K562 (cell line): ENCODE measurements around the gene OBSL1. TPM values are rescaled to one million over a fixed set of nuclear protein-coding genes. Genes with fewer than 3 reads are reported as not detected.

Source experiments
- ATAC-seq: fragments of 200-7000 bp; cut with Tn5 transposase; 3 replicates; pipeline ENCODE4 v1.9.1; 2020; ENCODE audit warnings: moderate library complexity
- BruUV-seq: library from RNA; stranded (reverse); fragments of 400-500 nt; replicated peaks from 2 replicates; lab custom pipeline; 2021; lab: Mats Ljungman, UMichigan
- CTCF ChIA-PET: fragments of 300-600 bp; formaldehyde crosslinking; extraction: SDS; loops from one replicate; lab custom pipeline; 2021; ENCODE audit warnings: low intra/inter-chr PET ratio; lab: Yijun Ruan, JAX
- POLR2A ChIA-PET: fragments of 300-600, 350-650 bp; sonication (Branson Sonifier 250); formaldehyde crosslinking; extraction: SDS; loops from one replicate; lab custom pipeline; 2021; ENCODE audit warnings: antibody characterized with exemption, inconsistent platforms; lab: Yijun Ruan, JAX
- DNase-seq, 4 experiments: peaks; one replicate each; pipeline versions ENCODE4 v3.0.0 to v3.0.0-alpha.2; 2011 to 2018; ENCODE audit warnings: low spot score in 3 of 4, mixed read lengths in 3 of 4; ENCODE audit errors: extremely low read depth in 1 of 4
- FAIRE-seq: peaks from 2 replicates; lab custom pipeline; 2011; peaks lifted over from hg19 to GRCh38; lab: Jason Lieb, UNC
- H2AFZ ChIP-seq: 2 replicates; pipeline ENCODE4 v1.6.0; 2011; ENCODE audit warnings: low read depth, low read length, control low read depth, inconsistent platforms
- H3K27ac ChIP-seq: fragments of 200-600 bp; 3 replicates; pipeline ENCODE4 v1.8.0; 2011; ENCODE audit warnings: low read depth, mild to moderate bottlenecking, control low read depth, inconsistent platforms, low read length, moderate library complexity, mixed read lengths; ENCODE audit errors: extremely low read depth
- H3K27me3 ChIP-seq, 2 experiments: fragments of 300-600 bp in 1 of 2; 2 replicates in 1 of 2; 3 replicates in 1 of 2; pipeline versions ENCODE4 v1.6.0 to v1.8.0; 2011; ENCODE audit warnings: inconsistent platforms in 2 of 2, low read length in 2 of 2, mild to moderate bottlenecking in 1 of 2, mixed read lengths in 1 of 2, moderate library complexity in 1 of 2; ENCODE audit not compliant: control insufficient read depth in 2 of 2, insufficient read depth in 2 of 2
- H3K36me3 ChIP-seq: fragments of 300-600 bp; 3 replicates; pipeline ENCODE4 v1.8.0; 2011; ENCODE audit warnings: mild to moderate bottlenecking, low read length, inconsistent platforms; ENCODE audit not compliant: control insufficient read depth, insufficient read depth
- H3K4me1 ChIP-seq, 2 experiments: fragments of 200-600 bp in 1 of 2; replicated peaks in 1 of 2; 2 replicates in 1 of 2; 3 replicates in 1 of 2; pipeline versions ENCODE4 v1.5.1 to v1.8.0; 2011; ENCODE audit warnings: inconsistent platforms in 2 of 2, low read length in 2 of 2, mild to moderate bottlenecking in 1 of 2, mixed read lengths in 1 of 2, moderate library complexity in 1 of 2; ENCODE audit not compliant: control insufficient read depth in 2 of 2, insufficient read depth in 2 of 2
- H3K4me2 ChIP-seq: 2 replicates; pipeline ENCODE4 v1.6.1; 2011; ENCODE audit warnings: low read length, control low read depth, inconsistent platforms, mixed read lengths; ENCODE audit not compliant: insufficient read depth
- H3K4me3 ChIP-seq: fragments of 200-600 bp; sonication (generic), shearing (Covaris generic); 2 replicates; pipeline ENCODE4 v1.5.1; 2016; ENCODE audit warnings: control low read depth, inconsistent platforms
- H3K79me2 ChIP-seq: fragments of 200-600 bp; 3 replicates; pipeline ENCODE4 v1.8.0; 2011; ENCODE audit warnings: low read length, inconsistent platforms; ENCODE audit not compliant: control insufficient read depth, insufficient read depth
- H3K9ac ChIP-seq, 2 experiments: 2 replicates each; pipeline versions ENCODE4 v1.6.0 to v1.6.1; 2011; ENCODE audit warnings: low read depth in 2 of 2, low read length in 2 of 2, control low read depth in 1 of 2, inconsistent platforms in 1 of 2, mild to moderate bottlenecking in 1 of 2, mixed read lengths in 1 of 2; ENCODE audit not compliant: insufficient read depth in 1 of 2
- H3K9me1 ChIP-seq: one replicate; pipeline ENCODE4 v1.6.0; 2011; ENCODE audit warnings: inconsistent platforms, mild to moderate bottlenecking, low read length, moderate library complexity; ENCODE audit not compliant: control insufficient read depth, insufficient read depth
- H3K9me3 ChIP-seq: replicated peaks from 2 replicates; pipeline ENCODE4 v1.5.1; 2011; ENCODE audit warnings: low read depth, low read length, inconsistent platforms; ENCODE audit not compliant: control insufficient read depth, insufficient read depth
- H4K20me1 ChIP-seq: replicated peaks from 2 replicates; pipeline ENCODE4 v1.6.1; 2011; ENCODE audit warnings: low read length, inconsistent platforms, mixed read lengths; ENCODE audit not compliant: control insufficient read depth, insufficient read depth
- CAMTA2 ChIP-seq: fragments of 250-450 bp; sonication (Bioruptor Pico); conservative IDR thresholded peaks from 2 replicates; pipeline ENCODE4 v1.5.1; 2022
- DMBX1 ChIP-seq: fragments of 250-450 bp; sonication (Bioruptor Pico); IDR thresholded peaks from 2 replicates; pipeline ENCODE4 v1.8.0; 2022; ENCODE audit warnings: inconsistent platforms, mild to moderate bottlenecking, moderate library complexity, borderline replicate concordance
- ERF ChIP-seq: fragments of 450-650 bp; formaldehyde crosslinking; IDR thresholded peaks from 2 replicates; pipeline ENCODE4 v1.4.0; 2020; ENCODE audit warnings: mild to moderate bottlenecking, mixed read lengths
- GTF2E2 ChIP-seq: fragments of 200-800 bp; sonication (Bioruptor generic); IDR thresholded peaks from 2 replicates; pipeline ENCODE4 v1.6.1; 2016; ENCODE audit warnings: missing genetic modification characterization, missing compliant biosample characterization
- JUND ChIP-seq, 2 experiments: IDR thresholded peaks; 2 replicates in 1 of 2; 3 replicates in 1 of 2; pipeline ENCODE4 v1.6.1; 2011; ENCODE audit warnings: borderline replicate concordance in 2 of 2, low read depth in 2 of 2, low read length in 2 of 2, improper control_type of control experiment in 1 of 2, missing biosample characterization in 1 of 2, missing genetic modification characterization in 1 of 2, missing genetic modification reagents in 1 of 2
- NFRKB ChIP-seq: fragments of 450-650 bp; IDR thresholded peaks from 2 replicates; pipeline ENCODE4 v1.6.1; 2016; ENCODE audit warnings: low read depth
- SPI1 ChIP-seq: IDR thresholded peaks from 2 replicates; pipeline ENCODE4 v1.6.1; 2011; ENCODE audit warnings: low read depth, low read length, control low read depth, borderline replicate concordance
- ZFX ChIP-seq: sonication (generic); formaldehyde crosslinking; IDR thresholded peaks from 2 replicates; pipeline ENCODE4 v1.8.0; 2022; ENCODE audit warnings: mild to moderate bottlenecking, missing genetic modification reagents, moderate library complexity
- ZNF239 ChIP-seq: fragments of 250-450 bp; sonication (Bioruptor Pico); IDR thresholded peaks from 2 replicates; pipeline ENCODE4 v1.4.0; 2020; ENCODE audit warnings: mild to moderate bottlenecking
- ZNF589 ChIP-seq: fragments of 200-800 bp; sonication (Bioruptor generic); IDR thresholded peaks from 2 replicates; pipeline ENCODE4 v1.6.1; 2016; ENCODE audit warnings: low read depth, missing genetic modification characterization, missing compliant biosample characterization
- WGBS: fragments of 100-300 bp; shearing (Covaris generic); methylation state at CpG from one replicate; pipeline ENCODE4 v1.1.6; 2016; ENCODE audit warnings: low coverage, mixed read lengths; ENCODE audit not compliant: insufficient coverage; ENCODE audit errors: missing lambda C conversion rate; 5-methylcytosine and 5-hydroxymethylcytosine counted together
- in situ Hi-C: fragments of 300-500 bp; cut with MboI; formaldehyde crosslinking; loops from 4 replicates; pipeline ENCODE4 v1.15.0; 2018; ENCODE audit warnings: inconsistent platforms, mixed read lengths
- intact Hi-C: fragments of 100-400 bp; cut with micrococcal nuclease; formaldehyde crosslinking; loops from 2 replicates; pipeline ENCODE4 v1.14.2; 2022
- polyA plus RNA-seq, 8 experiments: library from polyadenylated mRNA; depleted of rRNA in 4 of 8; stranded (reverse) in 5 of 8; unstranded in 3 of 8; fragments of >200 nt; fragmentation: Nextera tagmentation in 2 of 8; fragmentation: Illumina TruSeq in 1 of 8; extraction: Ambion mirVana in 2 of 8; extraction: Trizol in 1 of 8; gene quantifications; 2 replicates each; pipeline versions ENCODE4 v1.2.1 to v1.2.3, GENCODE V29; 2011 to 2014; ENCODE audit warnings: inconsistent platforms in 1 of 8, missing spikeins in 1 of 8
- total RNA-seq, 7 experiments: library from RNA; depleted of rRNA in 6 of 7; stranded (reverse); fragments of >200 nt in 6 of 7; fragmentation: Illumina TruSeq in 2 of 7; extraction: Trizol in 2 of 7; gene quantifications; 2 replicates each; pipeline versions ENCODE4 v1.2.1 to v1.2.3, GENCODE V29; 2011 to 2021; ENCODE audit warnings: low replicate concordance in 1 of 7
- TF ChIP-seq, protein P1 (sequence below), 3 experiments: IDR thresholded peaks in 2 of 3; conservative IDR thresholded peaks in 1 of 3; 2 replicates each; pipeline ENCODE4 v1.5.1; 2011 to 2012; ENCODE audit warnings: low read length in 3 of 3, mild to moderate bottlenecking in 3 of 3, control low read depth in 2 of 3, improper control_type of control experiment in 1 of 3, inconsistent platforms in 1 of 3, low read depth in 1 of 3, mixed read lengths in 1 of 3, moderate library complexity in 1 of 3; ENCODE audit not compliant: insufficient read depth in 2 of 3
- TF ChIP-seq, protein P2 (sequence below): fragments of 450-650 bp; IDR thresholded peaks from 2 replicates; pipeline ENCODE4 v1.6.1; 2017; ENCODE audit warnings: antibody characterized with exemption, mild to moderate bottlenecking

Gene OBSL1
- total and polyA plus RNA-seq, 9 of the 15 experiments (the other 6 are each of a cell fraction or from before 2014, with no cell fraction given): 1.2 to 26.6 (median 8.6) TPM

DNA sequence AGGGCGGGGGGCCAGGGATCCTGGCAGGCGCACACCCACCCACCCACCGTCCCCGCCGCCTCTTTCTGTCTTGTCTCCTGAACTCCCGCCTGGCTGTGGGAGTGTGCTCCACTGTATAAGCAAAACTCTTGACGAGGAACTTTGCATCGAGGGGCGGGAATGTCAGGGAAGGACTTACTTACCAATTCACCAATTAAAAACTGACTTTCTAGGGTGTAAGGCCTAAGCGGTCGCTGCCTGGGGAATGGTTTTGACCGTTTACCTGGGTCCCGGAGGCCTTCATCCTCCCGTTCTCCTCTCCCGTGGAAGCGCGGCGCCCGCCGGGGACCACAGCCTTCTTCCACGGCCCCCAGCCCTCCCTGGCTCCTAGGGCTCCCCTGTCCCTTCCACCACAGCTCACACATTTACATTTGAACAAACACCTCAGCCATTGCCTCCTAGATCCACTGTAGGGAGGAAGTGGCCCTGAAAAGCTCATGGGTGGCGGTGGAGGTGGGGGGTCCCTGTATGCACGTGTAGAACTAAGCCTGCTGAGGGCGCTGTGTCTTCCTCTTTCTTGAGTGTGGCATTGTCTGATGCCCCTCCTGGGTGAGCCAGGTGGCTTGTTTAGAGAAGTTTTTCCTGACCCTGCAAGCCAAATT, 48.2 kb downstream of the OBSL1 start:
- Histone ChIP-seq H3K9me1 (peaks cover under 1% of the 10 kb centered on the region), H3K4me1 (peaks cover 81 to 93% of the 10 kb centered on the region in 2 experiments), H3K36me3 (peaks cover 37% of the 10 kb centered on the region; the same call in 2 of the 3 replicates), H3K9ac (peak overlapping the region; percentile 70 to 86), H3K27ac (peak overlapping the region; percentile 89), H2AFZ (peak overlapping the region; percentile 64), H4K20me1 (no peaks in the 10 kb centered on the region), H3K27me3 (no peaks in the 10 kb centered on the region), H3K4me3 (peak overlapping the region; percentile 22; the same call in 1 of the 2 replicates), H3K79me2 (peaks cover 80% of the 10 kb centered on the region), H3K4me2 (peak overlapping the region; percentile 69), H3K9me3 (no peaks in the 10 kb centered on the region)
- intact Hi-C loops: no loop called here
- ChIA-PET POLR2A (interaction anchor here (0.5 to 0.9 kb wide), 3 partner anchors 9 to 118 kb away, joined by 3 to 4 read pairs (median 3); no protein-coding TSS in a partner anchor), CTCF (interaction anchor here (0.6 kb wide), 1 partner anchor 28 kb away, joined by 7 read pairs; a partner anchor contains a TSS)
- in situ Hi-C loops: loop anchor here (10.0 kb wide), 1 partner anchor 48 kb away; no protein-coding TSS in a partner anchor
- DNase-seq (peak in 1 of 4 experiments; percentile 54), ATAC-seq (no peak), FAIRE-seq (no peak)
- BruUV-seq: no TSS peak
- WGBS: 21% methylated on average over 9 of the region's 24 CpGs
- TF ChIP-seq ZNF589 (CRISPR knock-in tag) (0 out of 2 replicates have a peak, but pooled peaks have one; percentile 27), GTF2E2 (no peak), JUND (IDR thresholded peaks at IDR 0.05; ENCODE audit: borderline replicate concordance, low read depth, low read length) (no peak), JUND (tag; IDR thresholded peaks at IDR 0.05; ENCODE audit: borderline replicate concordance, low read depth, low read length) (no peak), CAMTA2 (CRISPR knock-in tag) (0 out of 2 replicates have a peak, but pooled peaks have one; percentile 44), ZNF239 (CRISPR knock-in tag) (no peak), SPI1 (peak; percentile 81), ERF (CRISPR knock-in tag) (0 out of 2 replicates have a peak, but pooled peaks have one; percentile 22), NFRKB (0 out of 2 replicates have a peak, but pooled peaks have one; percentile 33), ZFX (CRISPR knock-in tag) (peak; percentile 48), DMBX1 (0 out of 2 replicates have a peak, but pooled peaks have one; percentile 52)
- TF ChIP-seq, protein P1, sequence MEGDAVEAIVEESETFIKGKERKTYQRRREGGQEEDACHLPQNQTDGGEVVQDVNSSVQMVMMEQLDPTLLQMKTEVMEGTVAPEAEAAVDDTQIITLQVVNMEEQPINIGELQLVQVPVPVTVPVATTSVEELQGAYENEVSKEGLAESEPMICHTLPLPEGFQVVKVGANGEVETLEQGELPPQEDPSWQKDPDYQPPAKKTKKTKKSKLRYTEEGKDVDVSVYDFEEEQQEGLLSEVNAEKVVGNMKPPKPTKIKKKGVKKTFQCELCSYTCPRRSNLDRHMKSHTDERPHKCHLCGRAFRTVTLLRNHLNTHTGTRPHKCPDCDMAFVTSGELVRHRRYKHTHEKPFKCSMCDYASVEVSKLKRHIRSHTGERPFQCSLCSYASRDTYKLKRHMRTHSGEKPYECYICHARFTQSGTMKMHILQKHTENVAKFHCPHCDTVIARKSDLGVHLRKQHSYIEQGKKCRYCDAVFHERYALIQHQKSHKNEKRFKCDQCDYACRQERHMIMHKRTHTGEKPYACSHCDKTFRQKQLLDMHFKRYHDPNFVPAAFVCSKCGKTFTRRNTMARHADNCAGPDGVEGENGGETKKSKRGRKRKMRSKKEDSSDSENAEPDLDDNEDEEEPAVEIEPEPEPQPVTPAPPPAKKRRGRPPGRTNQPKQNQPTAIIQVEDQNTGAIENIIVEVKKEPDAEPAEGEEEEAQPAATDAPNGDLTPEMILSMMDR (IDR thresholded peaks at IDR 0.05 in 2 of 3, conservative IDR thresholded peaks at IDR 0.05 in 1 of 3; ENCODE audit: insufficient read depth in 2 of 3, low read depth in 1 of 3, low read length in 3 of 3): peak; percentile 28 to 45 (median 35)
- TF ChIP-seq, protein P2, sequence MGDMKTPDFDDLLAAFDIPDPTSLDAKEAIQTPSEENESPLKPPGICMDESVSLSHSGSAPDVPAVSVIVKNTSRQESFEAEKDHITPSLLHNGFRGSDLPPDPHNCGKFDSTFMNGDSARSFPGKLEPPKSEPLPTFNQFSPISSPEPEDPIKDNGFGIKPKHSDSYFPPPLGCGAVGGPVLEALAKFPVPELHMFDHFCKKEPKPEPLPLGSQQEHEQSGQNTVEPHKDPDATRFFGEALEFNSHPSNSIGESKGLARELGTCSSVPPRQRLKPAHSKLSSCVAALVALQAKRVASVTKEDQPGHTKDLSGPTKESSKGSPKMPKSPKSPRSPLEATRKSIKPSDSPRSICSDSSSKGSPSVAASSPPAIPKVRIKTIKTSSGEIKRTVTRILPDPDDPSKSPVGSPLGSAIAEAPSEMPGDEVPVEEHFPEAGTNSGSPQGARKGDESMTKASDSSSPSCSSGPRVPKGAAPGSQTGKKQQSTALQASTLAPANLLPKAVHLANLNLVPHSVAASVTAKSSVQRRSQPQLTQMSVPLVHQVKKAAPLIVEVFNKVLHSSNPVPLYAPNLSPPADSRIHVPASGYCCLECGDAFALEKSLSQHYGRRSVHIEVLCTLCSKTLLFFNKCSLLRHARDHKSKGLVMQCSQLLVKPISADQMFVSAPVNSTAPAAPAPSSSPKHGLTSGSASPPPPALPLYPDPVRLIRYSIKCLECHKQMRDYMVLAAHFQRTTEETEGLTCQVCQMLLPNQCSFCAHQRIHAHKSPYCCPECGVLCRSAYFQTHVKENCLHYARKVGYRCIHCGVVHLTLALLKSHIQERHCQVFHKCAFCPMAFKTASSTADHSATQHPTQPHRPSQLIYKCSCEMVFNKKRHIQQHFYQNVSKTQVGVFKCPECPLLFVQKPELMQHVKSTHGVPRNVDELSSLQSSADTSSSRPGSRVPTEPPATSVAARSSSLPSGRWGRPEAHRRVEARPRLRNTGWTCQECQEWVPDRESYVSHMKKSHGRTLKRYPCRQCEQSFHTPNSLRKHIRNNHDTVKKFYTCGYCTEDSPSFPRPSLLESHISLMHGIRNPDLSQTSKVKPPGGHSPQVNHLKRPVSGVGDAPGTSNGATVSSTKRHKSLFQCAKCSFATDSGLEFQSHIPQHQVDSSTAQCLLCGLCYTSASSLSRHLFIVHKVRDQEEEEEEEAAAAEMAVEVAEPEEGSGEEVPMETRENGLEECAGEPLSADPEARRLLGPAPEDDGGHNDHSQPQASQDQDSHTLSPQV: no peak; the same call in none of the 2 replicates
